ENCODE results near the gene REPS2. TPM values are rescaled to one million over a fixed set of nuclear protein-coding genes. Genes with fewer than 3 reads are reported as not detected.

Gene REPS2
- total RNA-seq, 2 donors from 2014 or later: 0.35 to 3.3 TPM

DNA sequence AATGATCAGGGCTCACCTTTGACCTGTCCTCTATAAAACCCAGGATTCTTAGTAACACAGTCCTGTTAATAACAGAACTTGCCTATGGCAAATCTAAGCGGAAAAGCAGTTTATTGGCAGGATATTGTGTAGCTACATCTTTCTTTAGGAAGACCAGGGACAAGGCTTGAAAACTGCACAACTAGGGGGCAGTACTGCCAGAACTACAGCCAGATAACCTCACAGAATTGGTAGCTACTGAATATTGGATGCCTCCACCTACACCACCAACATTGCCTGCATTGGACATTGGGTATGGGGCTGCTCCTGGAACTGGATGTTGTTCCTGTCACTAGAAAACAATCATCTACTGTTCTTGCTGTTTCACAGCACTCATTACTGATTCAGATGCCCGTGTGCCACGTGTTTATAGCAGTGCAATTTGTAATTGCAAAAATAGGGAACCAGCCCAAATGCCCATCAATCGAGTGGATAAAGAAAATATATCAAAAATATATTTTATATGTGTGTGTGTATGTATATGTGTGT lies 47.4 kb downstream of the REPS2 start:
- DNase-seq: no peak
- no peaks in the 10 kb centered on the region for H3K9me3 ChIP-seq (ENCODE audit: control insufficient read depth, low read length, poor library complexity, severe bottlenecking)
- Mint-ChIP-seq H3K27me3 (no peaks in the 10 kb centered on the region), H3K4me1 (peaks cover 4% of the 10 kb centered on the region), H3K27ac (no peak overlapping the region), H3K36me3 (ENCODE audit: low read depth) (no peaks in the 10 kb centered on the region), H3K4me3 (no peak overlapping the region)
- no peak for ATAC-seq

DNA sequence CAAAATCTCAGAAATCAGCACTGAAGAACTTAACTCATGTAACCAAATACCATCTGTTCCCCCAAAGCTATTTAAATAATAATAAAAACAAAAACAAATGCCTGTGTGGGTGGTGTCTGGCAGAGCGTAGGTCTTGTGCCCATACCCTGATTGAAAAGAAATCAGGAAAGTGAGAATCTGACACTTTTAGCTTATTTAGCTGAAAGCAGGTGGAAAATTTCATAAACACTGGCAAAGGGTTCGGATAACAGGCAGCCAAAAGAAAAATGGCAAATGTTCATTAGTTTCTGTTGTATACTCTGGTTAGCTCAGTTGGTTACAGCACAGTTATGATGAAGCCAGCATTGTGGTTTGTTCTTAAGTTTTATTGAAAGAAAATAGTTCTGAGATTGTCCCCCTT lies 48.3 kb downstream of the REPS2 start:
- Mint-ChIP-seq H3K27me3 (no peaks in the 10 kb centered on the region), H3K4me3 (no peak overlapping the region), H3K27ac (no peak overlapping the region), H3K4me1 (peaks cover 4% of the 10 kb centered on the region), H3K36me3 (ENCODE audit: low read depth) (no peaks in the 10 kb centered on the region)
- H3K9me3 ChIP-seq (ENCODE audit: control insufficient read depth, low read length, poor library complexity, severe bottlenecking): no peaks in the 10 kb centered on the region
- DNase-seq (no peak), ATAC-seq (no peak)

DNA sequence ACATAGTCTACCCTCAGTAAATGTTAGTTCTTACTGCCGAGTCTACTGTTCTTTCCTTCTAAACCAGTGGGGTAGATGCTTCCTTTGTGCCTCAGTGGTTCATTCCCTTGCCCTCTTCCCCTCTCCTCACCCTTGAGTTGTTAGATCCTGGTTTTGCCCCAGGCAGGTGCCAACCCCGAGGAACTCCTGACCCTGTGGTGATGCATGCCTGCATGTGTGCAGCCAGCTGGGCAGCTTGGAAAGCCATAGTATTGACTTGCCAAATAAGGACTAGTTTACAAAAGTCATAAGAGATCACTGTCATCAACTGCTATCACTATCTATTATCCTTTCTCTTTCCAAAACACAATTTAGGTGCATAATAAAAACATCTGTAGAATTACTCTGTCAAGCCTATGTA lies 50.9 kb downstream of the REPS2 start:
- Mint-ChIP-seq H3K4me3 (peak overlapping the region; percentile 21), H3K27ac (no peak overlapping the region), H3K4me1 (peaks cover 4% of the 10 kb centered on the region), H3K27me3 (peaks cover 6% of the 10 kb centered on the region), H3K36me3 (ENCODE audit: low read depth) (no peaks in the 10 kb centered on the region)
- no peak for ATAC-seq
- DNase-seq: no peak
- no peaks in the 10 kb centered on the region for H3K9me3 ChIP-seq (ENCODE audit: control insufficient read depth, low read length, poor library complexity, severe bottlenecking)

DNA sequence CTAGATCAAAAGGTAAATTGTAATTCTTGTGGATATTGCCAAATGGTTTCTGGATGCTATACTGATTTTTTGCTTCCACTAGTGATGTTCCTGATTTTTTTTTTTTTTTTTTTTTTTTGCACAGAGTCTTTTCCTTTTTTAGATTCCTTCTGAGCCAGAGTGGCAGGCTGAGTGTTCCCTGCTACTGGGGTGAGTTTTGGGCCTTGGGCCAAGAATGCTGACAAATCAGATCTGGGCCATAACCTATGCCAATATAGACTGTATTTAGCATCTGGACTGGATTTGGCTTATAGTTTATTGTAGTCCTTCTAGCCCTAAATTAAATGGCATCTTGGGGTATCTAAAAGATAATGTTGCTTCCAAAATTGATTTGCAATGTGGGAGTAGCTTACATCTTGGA lies 52.8 kb downstream of the REPS2 start:
- H3K4me1 Mint-ChIP-seq: peaks cover 12% of the 10 kb centered on the region
- DNase-seq: no peak
- peaks cover 6% of the 10 kb centered on the region for H3K27me3 Mint-ChIP-seq
- no peaks in the 10 kb centered on the region for H3K9me3 ChIP-seq (ENCODE audit: control insufficient read depth, low read length, poor library complexity, severe bottlenecking)
- no peak for ATAC-seq
- H3K4me3 Mint-ChIP-seq: no peak overlapping the region
- H3K27ac Mint-ChIP-seq: no peak overlapping the region
- no peaks in the 10 kb centered on the region for H3K36me3 Mint-ChIP-seq (ENCODE audit: low read depth)

DNA sequence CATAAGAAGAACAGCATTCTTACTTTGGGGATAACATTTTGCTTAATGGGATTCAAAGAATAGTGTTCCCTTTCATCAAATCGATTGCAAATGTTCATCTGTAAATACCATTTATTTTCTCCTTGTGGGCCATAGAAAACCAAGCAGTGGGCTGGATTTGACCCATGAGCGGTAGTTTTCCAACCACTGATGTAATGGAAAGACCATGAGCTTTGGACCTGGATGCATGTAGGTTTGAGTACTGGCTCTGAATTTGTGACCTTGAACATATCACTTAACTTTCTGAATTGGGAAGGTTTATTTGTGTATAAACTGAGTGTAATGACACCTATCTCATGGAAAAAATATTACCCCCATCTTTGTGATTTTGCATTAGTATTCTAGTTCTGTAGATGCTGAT lies 54.3 kb downstream of the REPS2 start:
- no peak for DNase-seq
- Mint-ChIP-seq H3K4me1 (peaks cover 12% of the 10 kb centered on the region), H3K36me3 (ENCODE audit: low read depth) (no peaks in the 10 kb centered on the region), H3K4me3 (no peak overlapping the region), H3K27me3 (peaks cover 6% of the 10 kb centered on the region), H3K27ac (no peak overlapping the region)
- ATAC-seq: no peak
- no peaks in the 10 kb centered on the region for H3K9me3 ChIP-seq (ENCODE audit: control insufficient read depth, low read length, poor library complexity, severe bottlenecking)

DNA sequence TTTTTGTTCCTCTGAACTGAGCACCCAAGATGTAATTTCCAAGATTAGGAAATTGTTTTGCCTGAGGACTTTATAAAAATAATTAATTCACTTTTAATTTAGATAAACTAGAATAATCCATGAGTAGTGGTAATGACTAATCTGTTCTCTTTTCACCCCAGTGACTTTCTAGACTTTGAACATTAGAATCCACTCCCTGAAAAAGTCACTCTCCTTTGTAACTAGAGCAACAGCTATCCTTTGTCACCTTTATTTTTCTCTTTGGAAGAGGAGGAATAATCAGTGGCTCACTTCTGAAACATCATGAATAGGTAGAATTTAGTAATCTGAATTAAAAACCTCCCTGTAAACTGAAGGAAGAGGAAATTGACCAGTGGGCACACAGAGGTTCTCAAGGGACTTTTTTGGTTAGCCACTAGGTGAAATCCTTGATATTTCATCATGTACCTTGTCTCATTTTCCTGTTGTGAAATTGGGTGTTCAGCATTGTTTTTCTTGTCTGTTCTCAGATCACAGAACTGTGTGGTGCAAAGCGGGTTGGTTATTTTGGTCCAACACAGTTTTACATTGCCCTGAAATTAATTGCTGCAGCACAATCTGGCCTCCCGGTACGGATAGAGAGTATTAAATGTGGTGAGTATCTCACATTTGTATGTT lies 59.4 kb downstream of the REPS2 start:
- H3K27me3 Mint-ChIP-seq: peaks cover 6% of the 10 kb centered on the region
- H3K4me3 Mint-ChIP-seq: no peak overlapping the region
- DNase-seq (no peak), ATAC-seq (no peak)
- no peaks in the 10 kb centered on the region for H3K9me3 ChIP-seq (ENCODE audit: control insufficient read depth, low read length, poor library complexity, severe bottlenecking)
- H3K4me1 Mint-ChIP-seq: peaks cover 9% of the 10 kb centered on the region
- H3K27ac Mint-ChIP-seq: no peak overlapping the region
- H3K36me3 Mint-ChIP-seq (ENCODE audit: low read depth): no peaks in the 10 kb centered on the region

DNA sequence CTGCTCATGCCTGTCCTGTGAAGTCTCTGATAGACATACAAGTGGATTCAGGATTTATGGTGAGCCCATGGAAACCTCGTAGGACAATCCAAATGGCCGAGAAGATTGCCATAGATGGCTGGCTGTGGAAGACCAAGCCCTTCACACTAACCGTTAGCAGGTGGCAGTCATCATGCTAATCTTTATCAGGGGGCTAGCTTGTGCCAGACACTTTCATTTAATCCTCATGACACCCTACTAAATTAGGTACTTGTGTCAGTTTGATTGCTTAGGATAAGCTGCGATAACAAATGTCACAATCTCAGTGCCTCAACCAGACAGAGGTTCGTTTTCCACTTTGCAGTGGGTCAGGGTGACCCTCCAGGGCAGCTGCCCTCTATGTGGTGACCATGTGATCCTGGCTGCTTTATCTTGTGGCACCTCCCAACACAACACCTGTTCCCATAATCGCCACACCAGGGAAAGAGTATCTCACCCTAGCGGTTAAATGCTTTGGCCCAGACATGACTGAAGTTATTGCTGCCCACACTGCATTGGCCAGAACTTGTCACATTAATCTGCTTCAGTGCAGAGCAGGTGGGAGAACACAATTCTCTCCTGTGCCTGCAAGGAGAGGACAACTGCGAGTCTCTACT lies 60.8 kb downstream of the REPS2 start:
- H3K4me1 Mint-ChIP-seq: peaks cover 9% of the 10 kb centered on the region
- no peak overlapping the region for H3K27ac Mint-ChIP-seq
- no peaks in the 10 kb centered on the region for H3K9me3 ChIP-seq (ENCODE audit: control insufficient read depth, low read length, poor library complexity, severe bottlenecking)
- DNase-seq: no peak
- no peak overlapping the region for H3K4me3 Mint-ChIP-seq
- peaks cover under 1% of the 10 kb centered on the region for H3K27me3 Mint-ChIP-seq
- ATAC-seq: no peak
- no peaks in the 10 kb centered on the region for H3K36me3 Mint-ChIP-seq (ENCODE audit: low read depth)

DNA sequence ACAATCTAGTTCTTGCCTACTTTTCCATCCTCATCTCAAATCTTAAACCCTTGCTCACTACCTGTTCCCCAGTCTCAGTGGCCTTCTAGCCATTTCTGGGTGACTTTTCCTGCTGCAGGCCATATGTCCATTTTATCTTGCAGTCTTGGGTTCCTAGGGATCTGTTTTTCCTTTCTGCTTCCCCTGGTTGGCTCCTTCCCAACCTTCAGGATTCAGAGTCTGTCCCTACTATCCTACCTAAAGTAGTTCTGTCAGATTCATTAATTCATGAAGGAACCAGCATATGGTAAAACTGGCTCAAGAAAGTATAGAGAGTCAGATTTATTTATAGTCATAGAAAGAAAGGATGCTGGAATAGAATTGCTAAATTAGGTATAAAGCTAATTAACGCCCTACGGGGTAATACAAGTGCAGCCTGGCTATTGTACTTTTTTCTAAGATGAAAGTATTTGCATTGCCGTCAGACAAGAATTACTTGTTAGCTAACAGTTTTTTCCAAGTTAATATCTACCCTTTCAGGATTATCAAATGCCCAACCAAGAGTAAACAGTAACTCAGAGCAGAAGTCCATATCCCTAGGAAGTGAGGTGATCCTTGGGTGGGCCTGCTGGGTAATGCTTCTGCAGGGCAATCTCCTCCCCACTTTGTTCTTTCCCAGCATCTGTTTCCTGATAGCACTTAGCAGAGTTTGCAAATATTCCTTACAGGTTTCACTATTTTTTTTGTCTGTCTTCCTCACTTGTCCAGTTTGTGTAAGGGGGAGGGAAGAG lies 63.6 kb downstream of the REPS2 start:
- Mint-ChIP-seq H3K27me3 (no peaks in the 10 kb centered on the region), H3K27ac (no peak overlapping the region), H3K4me3 (no peak overlapping the region), H3K4me1 (no peaks in the 10 kb centered on the region), H3K36me3 (ENCODE audit: low read depth) (no peaks in the 10 kb centered on the region)
- ATAC-seq: no peak
- no peaks in the 10 kb centered on the region for H3K9me3 ChIP-seq (ENCODE audit: control insufficient read depth, low read length, poor library complexity, severe bottlenecking)
- no peak for DNase-seq

DNA sequence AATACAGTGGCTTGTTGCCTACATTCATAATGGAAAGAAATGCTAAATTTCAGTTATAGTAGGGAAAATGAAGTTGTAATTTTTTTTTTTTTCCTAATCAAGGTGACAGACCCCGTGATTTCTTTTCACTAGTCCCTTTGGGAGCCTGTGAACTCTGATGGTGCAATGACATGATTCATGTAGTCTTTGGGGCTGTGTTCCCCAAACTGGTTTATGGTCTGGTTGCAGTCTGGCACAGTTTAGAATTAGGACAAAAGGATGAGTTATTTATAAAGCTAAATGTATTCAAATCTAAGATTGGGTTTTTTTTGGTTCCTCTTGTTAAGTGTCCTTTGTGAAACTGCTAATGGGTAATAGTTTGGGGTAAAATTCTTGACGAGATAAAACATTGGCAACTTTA lies 66.0 kb downstream of the REPS2 start:
- DNase-seq: no peak
- Mint-ChIP-seq H3K36me3 (ENCODE audit: low read depth) (no peaks in the 10 kb centered on the region), H3K4me1 (no peaks in the 10 kb centered on the region), H3K27ac (no peak overlapping the region), H3K27me3 (no peaks in the 10 kb centered on the region), H3K4me3 (no peak overlapping the region)
- ATAC-seq: no peak
- H3K9me3 ChIP-seq (ENCODE audit: control insufficient read depth, low read length, poor library complexity, severe bottlenecking): no peaks in the 10 kb centered on the region

DNA sequence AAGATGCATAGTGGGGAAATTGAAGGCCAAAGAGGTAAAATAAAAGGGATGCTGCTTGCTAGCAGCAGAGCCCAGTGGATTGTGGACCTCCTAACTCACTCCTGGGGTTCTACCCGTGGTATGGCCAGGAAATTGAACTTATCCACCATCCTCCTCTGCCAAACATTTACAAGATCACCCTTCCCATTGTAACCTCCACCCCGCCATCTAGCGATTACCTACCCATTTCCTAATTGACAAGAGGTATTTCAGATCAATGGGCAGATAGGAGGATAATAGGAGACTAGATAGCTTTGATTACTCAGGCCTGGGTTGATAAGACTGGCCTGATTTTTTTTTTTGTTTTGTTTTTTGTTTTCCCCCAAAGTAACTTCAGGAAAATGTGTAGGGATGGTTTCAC lies 67.8 kb downstream of the REPS2 start:
- Mint-ChIP-seq H3K36me3 (ENCODE audit: low read depth) (no peaks in the 10 kb centered on the region), H3K4me3 (no peak overlapping the region), H3K27me3 (no peaks in the 10 kb centered on the region), H3K4me1 (no peaks in the 10 kb centered on the region), H3K27ac (no peak overlapping the region)
- ATAC-seq (no peak), DNase-seq (no peak)
- no peaks in the 10 kb centered on the region for H3K9me3 ChIP-seq (ENCODE audit: control insufficient read depth, low read length, poor library complexity, severe bottlenecking)

DNA sequence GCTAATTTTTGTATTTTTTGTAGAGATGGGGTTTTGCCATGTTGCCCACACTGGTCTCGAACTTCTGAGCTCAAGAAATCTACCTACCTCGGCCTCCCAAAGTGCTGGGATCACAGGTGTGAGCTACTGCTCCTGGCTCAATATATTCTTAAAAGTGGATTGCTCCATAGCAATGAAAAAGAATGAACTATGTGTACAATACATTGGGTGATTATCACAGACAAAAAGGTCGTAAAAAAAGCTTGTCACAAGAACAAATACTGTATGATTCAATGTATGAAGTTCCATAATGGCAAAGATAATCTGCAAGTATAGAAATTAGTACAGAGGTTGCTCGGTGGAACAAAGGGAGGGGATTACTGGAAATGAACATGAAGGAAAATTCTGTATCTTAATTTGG lies 70.7 kb downstream of the REPS2 start:
- Mint-ChIP-seq H3K36me3 (ENCODE audit: low read depth) (no peaks in the 10 kb centered on the region), H3K4me3 (no peak overlapping the region), H3K27me3 (no peaks in the 10 kb centered on the region), H3K4me1 (no peaks in the 10 kb centered on the region), H3K27ac (no peak overlapping the region)
- H3K9me3 ChIP-seq (ENCODE audit: control insufficient read depth, low read length, poor library complexity, severe bottlenecking): no peaks in the 10 kb centered on the region
- ATAC-seq (no peak), DNase-seq (no peak)

DNA sequence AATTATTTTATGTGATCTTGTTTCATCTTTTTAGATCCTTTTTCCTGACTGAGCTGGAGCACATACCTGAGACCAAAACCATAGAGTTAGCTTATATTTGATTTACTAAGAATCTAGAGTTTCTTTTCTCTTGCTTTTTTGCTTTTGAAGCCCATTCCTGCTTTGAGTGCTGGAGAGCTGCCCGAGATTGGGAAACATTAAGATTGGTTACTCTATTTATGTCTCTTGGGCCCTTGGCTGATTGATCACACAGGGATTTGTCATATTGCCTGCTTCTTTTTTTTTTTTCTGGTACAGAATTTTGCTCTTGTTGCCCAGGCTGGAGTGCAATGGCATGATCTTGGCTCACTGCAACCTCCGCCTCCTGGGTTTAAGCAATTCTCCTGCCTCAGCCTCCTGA lies 73.9 kb downstream of the REPS2 start:
- no peak overlapping the region for H3K4me3 Mint-ChIP-seq
- H3K27me3 Mint-ChIP-seq: no peaks in the 10 kb centered on the region
- ATAC-seq: no peak
- H3K4me1 Mint-ChIP-seq: no peaks in the 10 kb centered on the region
- H3K9me3 ChIP-seq (ENCODE audit: control insufficient read depth, low read length, poor library complexity, severe bottlenecking): no peaks in the 10 kb centered on the region
- DNase-seq: no peak
- H3K27ac Mint-ChIP-seq: no peak overlapping the region
- H3K36me3 Mint-ChIP-seq (ENCODE audit: low read depth): no peaks in the 10 kb centered on the region

DNA sequence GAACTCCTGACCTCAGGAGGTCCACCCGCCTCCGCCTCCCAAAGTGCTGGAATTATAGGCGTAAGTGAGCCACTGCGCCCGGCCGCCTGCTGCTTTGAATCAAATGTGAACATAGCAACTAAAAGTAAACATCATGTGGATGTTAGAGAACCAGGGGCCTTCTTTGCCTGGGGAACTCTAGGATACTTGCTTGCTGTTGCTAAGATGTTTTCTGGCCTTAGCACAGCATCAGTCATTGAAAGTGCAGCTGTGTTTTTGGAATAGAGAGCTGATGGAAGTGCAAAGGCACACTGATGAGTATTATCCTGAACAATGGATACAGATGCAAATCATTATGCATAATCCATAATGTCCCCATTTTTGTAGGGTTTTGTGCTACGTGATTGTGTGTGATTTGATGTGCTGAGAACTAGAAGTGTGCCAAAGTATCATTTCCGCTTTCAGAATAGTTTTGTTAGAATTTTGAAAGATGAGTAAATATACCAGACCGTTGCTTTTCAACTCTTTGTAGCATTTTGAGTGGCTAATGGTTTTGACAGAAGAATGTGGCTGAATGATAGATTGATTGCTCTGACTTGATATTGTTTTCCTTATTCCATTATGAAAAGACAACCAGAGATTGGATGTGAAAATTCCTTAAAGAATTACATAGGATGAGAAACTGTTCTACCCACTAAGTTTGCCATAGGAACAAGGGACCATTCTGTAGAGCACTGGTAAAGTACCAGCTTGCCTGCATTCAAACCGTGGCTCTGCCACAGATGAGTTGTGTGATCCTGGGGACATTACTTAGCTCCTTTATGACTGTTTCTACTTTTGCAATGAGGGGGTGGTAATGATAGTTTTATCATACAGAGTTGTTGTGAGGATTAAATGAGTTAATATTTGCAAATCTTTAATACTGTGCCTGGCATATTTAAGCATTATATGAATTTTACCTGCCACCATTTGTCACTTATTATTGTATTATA lies 74.7 kb downstream of the REPS2 start:
- H3K4me3 Mint-ChIP-seq: no peak overlapping the region
- no peaks in the 10 kb centered on the region for H3K9me3 ChIP-seq (ENCODE audit: control insufficient read depth, low read length, poor library complexity, severe bottlenecking)
- ATAC-seq: no peak
- H3K36me3 Mint-ChIP-seq (ENCODE audit: low read depth): no peaks in the 10 kb centered on the region
- H3K27ac Mint-ChIP-seq: no peak overlapping the region
- DNase-seq: no peak
- no peaks in the 10 kb centered on the region for H3K4me1 Mint-ChIP-seq
- no peaks in the 10 kb centered on the region for H3K27me3 Mint-ChIP-seq
